Adrenal gland (tissue), 12 donors: ENCODE results near the gene GRAP2. TPM values are rescaled to one million over a fixed set of nuclear protein-coding genes. Genes with fewer than 3 reads are reported as not detected.

Experiments used
- DNase-seq, 7 donors: peaks; one replicate each; pipeline ENCODE4 v3.0.0-alpha.2; 2019 to 2020
- H3K27ac ChIP-seq, 5 donors: fragments of 200-600 bp; sonication (generic) in 4 of 5; 1 replicate in 3 of 5; 2 replicates in 2 of 5; pipeline versions ENCODE4 v1.5.1 to v1.8.0; 2016 to 2020; ENCODE audit warnings: mild to moderate bottlenecking in 1 of 5
- H3K27me3 ChIP-seq: fragments of 200-600 bp; 2 replicates; pipeline ENCODE4 v1.8.0; 2021
- H3K36me3 ChIP-seq, 2 donors: fragments of 200-600 bp; replicated peaks in 1 of 2; 1 replicate in 1 of 2; 2 replicates in 1 of 2; pipeline versions ENCODE4 v1.5.1 to v1.8.0; 2018 to 2022
- H3K4me1 ChIP-seq, 2 donors: fragments of 200-600 bp; replicated peaks in 1 of 2; 1 replicate in 1 of 2; 2 replicates in 1 of 2; pipeline versions ENCODE4 v1.5.1 to v1.8.0; 2018 to 2021
- H3K4me3 ChIP-seq, 4 donors: fragments of 200-600 bp; sonication (generic) in 3 of 4; one replicate each; pipeline ENCODE4 v1.5.1; 2016 to 2018
- H3K9me3 ChIP-seq, 3 donors: fragments of 200-600 bp; sonication (generic) in 1 of 3; replicated peaks in 1 of 3; 1 replicate in 2 of 3; 2 replicates in 1 of 3; pipeline versions ENCODE4 v1.5.1 to v1.8.0; 2016 to 2021
- POLR2A ChIP-seq, 2 donors: fragments of 450-650 bp; IDR thresholded peaks; one replicate each; pipeline ENCODE4 v1.6.1; 2017; ENCODE audit warnings: antibody characterized with exemption in 2 of 2, mild to moderate bottlenecking in 2 of 2, moderate library complexity in 1 of 2
- WGBS, 4 donors: extraction: QIAGEN DNeasy Blood & Tissue Kit in 2 of 4; methylation state at CpG; one replicate each; pipeline versions ENCODE4 v1.1.5 to v1.1.7; 2013 to 2017; 5-methylcytosine and 5-hydroxymethylcytosine counted together
- intact Hi-C, 2 donors: fragments of 100-400 bp; cut with DNase I; formaldehyde crosslinking; loops; one replicate each; pipeline versions ENCODE4 v1.14.1 to v1.15.0; 2022 to 2023
- polyA plus RNA-seq, 3 donors: library from polyadenylated mRNA; stranded (reverse); fragments of 200-250 nt in 2 of 3; fragments of 350-450 nt in 1 of 3; fragmentation: Illumina TruSeq in 1 of 3; extraction: RNeasy Lipid Tissue Mini Kit (QIAGEN cat#74804) in 1 of 3; gene quantifications; one replicate each; pipeline ENCODE4 v1.2.3, GENCODE V29; 2013 to 2014
- total RNA-seq, 9 donors: library from RNA; depleted of rRNA in 4 of 9; stranded (reverse); fragments of >200 nt in 4 of 9; fragments of 120-200 nt in 1 of 9; fragmentation: NEBNext Ultra II Directional in 1 of 9; extraction: Animal tissue kit (Norgen Biotek cat#: 25700) in 1 of 9; gene quantifications; one replicate each; pipeline versions ENCODE4 v1.1.0 to v1.2.4, GENCODE V29; 2013 to 2023
- TF ChIP-seq, protein P1 (sequence below), 6 experiments: fragments of 450-650 bp in 4 of 6; fragments of 200-600 bp in 2 of 6; sonication (generic) in 1 of 6; IDR thresholded peaks; 1 replicate in 5 of 6; 2 replicates in 1 of 6; pipeline versions ENCODE4 v1.5.1 to v1.8.0; 2016 to 2021; ENCODE audit warnings: antibody characterized with exemption in 6 of 6, mild to moderate bottlenecking in 2 of 6, moderate library complexity in 1 of 6
- donor health status: healthy with polysubstance abuse.
- donor health status: Bipolar disorder and iron deficiency.
- donor health status: DM: yes; HTN: yes; CAD: no.
- donor health status: DM: no; HTN: no; CAD: no.
- donor health status: DM: no; HTN: no; CAD: no.
- donor health status: DM: yes; HTN: yes; CAD: no.

Gene GRAP2
- total and polyA plus RNA-seq, 12 donors = 0.28 to 1.7 (median 0.61) TPM; not detected in 1

DNA sequence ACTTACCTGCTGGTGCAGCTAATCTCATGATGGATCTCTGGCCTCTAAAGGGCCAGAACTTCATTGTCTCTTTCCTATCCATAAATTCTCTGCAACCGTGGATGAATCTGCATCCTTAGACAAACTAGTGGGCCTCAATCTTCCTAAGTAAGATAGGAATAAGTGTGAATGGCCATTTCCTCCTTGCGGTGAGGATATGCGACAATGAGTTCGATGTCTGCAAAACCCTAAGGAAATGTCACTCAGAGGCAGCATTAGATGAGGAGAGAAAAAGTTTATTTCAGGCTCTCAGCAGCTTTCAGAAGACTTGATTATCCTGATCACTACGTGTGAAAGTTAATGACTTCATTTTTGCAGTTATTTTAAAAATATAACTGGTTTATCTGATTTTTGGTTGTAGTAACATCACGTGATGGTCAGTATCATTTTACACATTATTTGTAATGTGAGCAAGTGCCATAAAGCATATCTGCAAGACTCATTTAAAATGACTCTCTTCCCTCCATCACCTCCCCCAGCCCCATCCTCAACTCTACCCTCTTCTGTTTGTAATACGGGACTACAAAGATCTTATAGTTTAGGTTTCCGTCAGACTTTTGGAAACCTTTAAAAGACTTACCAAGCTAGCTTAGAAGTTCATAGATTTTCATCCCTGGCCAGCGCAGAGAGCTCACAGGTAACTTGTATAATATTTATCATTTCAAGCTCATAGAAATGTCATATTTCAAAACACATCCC lies 10.2 kb downstream of the GRAP2 start:
- Histone ChIP-seq H3K27ac (no peak overlapping the region), H3K36me3 (no peaks in the 10 kb centered on the region), H3K4me3 (no peak overlapping the region), H3K9me3 (no peaks in the 10 kb centered on the region), H3K4me1 (no peaks in the 10 kb centered on the region), H3K27me3 (peaks cover 5% of the 10 kb centered on the region)
- DNase-seq = no peak
- TF ChIP-seq, protein P1, sequence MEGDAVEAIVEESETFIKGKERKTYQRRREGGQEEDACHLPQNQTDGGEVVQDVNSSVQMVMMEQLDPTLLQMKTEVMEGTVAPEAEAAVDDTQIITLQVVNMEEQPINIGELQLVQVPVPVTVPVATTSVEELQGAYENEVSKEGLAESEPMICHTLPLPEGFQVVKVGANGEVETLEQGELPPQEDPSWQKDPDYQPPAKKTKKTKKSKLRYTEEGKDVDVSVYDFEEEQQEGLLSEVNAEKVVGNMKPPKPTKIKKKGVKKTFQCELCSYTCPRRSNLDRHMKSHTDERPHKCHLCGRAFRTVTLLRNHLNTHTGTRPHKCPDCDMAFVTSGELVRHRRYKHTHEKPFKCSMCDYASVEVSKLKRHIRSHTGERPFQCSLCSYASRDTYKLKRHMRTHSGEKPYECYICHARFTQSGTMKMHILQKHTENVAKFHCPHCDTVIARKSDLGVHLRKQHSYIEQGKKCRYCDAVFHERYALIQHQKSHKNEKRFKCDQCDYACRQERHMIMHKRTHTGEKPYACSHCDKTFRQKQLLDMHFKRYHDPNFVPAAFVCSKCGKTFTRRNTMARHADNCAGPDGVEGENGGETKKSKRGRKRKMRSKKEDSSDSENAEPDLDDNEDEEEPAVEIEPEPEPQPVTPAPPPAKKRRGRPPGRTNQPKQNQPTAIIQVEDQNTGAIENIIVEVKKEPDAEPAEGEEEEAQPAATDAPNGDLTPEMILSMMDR (IDR thresholded peaks at IDR 0.05) = no peak
- no peak for TF ChIP-seq POLR2A (IDR thresholded peaks at IDR 0.05)
- 74 to 81% (median 75%) methylated on average over 9 of the region's 9 CpGs for WGBS, 4 donors
- intact Hi-C loops = no loop called here

DNA sequence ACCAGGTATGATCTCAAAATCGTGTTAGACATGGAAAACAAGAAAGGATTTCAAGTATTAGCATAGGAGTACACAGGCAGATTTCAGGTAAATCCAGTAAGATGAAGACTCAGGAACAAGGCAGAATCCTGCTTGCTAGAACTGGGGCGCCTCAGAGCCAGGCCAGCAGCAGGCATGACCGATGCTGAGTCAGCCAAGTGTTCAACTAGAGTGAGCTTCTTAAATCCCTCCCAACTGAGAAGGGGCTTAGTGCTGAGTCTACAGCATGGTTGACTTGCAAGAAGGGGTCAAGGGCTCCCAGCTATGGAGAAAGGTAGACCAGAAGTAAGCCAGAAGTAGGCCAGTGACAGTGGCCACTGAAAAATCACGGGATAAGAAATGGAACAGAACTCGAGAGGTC lies 12.4 kb downstream of the GRAP2 start:
- H3K4me3 ChIP-seq = no peak overlapping the region
- intact Hi-C loops = no loop called here
- H3K4me1 ChIP-seq = peaks cover 0 to 3% of the 10 kb centered on the region in 2 donors
- H3K36me3 ChIP-seq = no peaks in the 10 kb centered on the region
- H3K27ac ChIP-seq = no peak overlapping the region
- H3K27me3 ChIP-seq = no peaks in the 10 kb centered on the region
- WGBS, 4 donors = 80 to 92% (median 86%) methylated on average over 5 of the region's 5 CpGs
- no peak for DNase-seq
- TF ChIP-seq POLR2A (IDR thresholded peaks at IDR 0.05) = no peak
- TF ChIP-seq, protein P1 (IDR thresholded peaks at IDR 0.05) = no peak
- H3K9me3 ChIP-seq = no peaks in the 10 kb centered on the region

DNA sequence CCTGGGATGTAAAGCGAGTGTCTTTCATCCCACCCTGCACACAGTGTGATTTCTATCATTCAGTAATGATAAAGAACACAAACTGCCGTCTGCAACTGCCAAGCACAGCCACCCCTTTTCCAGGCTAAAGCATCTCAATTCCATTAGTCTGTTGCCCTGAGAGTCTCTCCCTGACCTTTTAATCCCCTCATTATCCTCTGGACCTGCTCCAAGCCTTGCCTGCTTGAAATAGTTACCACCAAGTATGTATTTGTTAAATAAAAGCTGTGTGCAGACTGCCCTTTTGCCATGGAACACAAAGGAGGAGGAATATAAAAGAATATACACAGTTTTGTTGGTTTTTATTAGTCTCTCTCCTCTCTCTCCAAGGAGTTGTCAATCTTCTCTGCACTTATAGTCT lies 13.0 kb downstream of the GRAP2 start:
- Histone ChIP-seq H3K4me3 (no peak overlapping the region), H3K27ac (no peak overlapping the region), H3K36me3 (no peaks in the 10 kb centered on the region), H3K4me1 (peaks cover 0 to 6% of the 10 kb centered on the region in 2 donors), H3K9me3 (no peaks in the 10 kb centered on the region), H3K27me3 (no peaks in the 10 kb centered on the region)
- TF ChIP-seq, protein P1 (IDR thresholded peaks at IDR 0.05) = no peak
- no peak for TF ChIP-seq POLR2A (IDR thresholded peaks at IDR 0.05)
- intact Hi-C loops = no loop called here
- no peak for DNase-seq
- 63 to 76% (median 72%) methylated on average over 2 of the region's 2 CpGs for WGBS, 4 donors

DNA sequence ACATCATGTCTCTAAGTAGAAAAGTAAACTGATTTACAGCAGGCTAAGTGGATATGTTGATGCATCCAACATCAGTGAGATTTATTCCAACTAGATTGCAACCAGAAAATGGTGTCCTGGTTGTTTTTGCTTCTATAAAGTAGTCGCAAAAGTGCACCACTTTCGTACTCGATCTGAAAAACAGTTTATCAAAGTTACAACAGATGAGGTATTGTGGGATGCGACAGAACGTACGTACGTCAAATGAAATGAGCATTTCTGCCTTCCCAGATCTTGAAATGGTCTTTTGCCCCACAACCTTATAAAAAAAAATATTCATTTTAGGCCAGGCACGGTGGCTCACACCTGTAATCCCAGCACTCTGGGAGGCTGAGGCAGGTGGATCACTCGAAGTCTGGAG lies 13.7 kb downstream of the GRAP2 start:
- 83 to 89% (median 87%) methylated on average over 9 of the region's 9 CpGs for WGBS, 4 donors
- Histone ChIP-seq H3K36me3 (no peaks in the 10 kb centered on the region), H3K4me1 (peaks cover 0 to 6% of the 10 kb centered on the region in 2 donors), H3K9me3 (no peaks in the 10 kb centered on the region), H3K27ac (no peak overlapping the region), H3K4me3 (no peak overlapping the region), H3K27me3 (no peaks in the 10 kb centered on the region)
- no peak for DNase-seq
- intact Hi-C loops = no loop called here
- no peak for TF ChIP-seq POLR2A (IDR thresholded peaks at IDR 0.05)
- TF ChIP-seq, protein P1 (IDR thresholded peaks at IDR 0.05) = no peak
